K562 (cell line): ENCODE results near the gene TSC1. TPM values are rescaled to one million over a fixed set of nuclear protein-coding genes. Genes with fewer than 3 reads are reported as not detected.
A peak's percentile ranks its signal among the peaks of the same experiment; 100 is the strongest.

ENCODE experiments used
- CBFB ChIP-seq: sonication (generic); formaldehyde crosslinking; IDR thresholded peaks from 2 replicates; pipeline ENCODE4 v1.4.0; 2020; ENCODE audit warnings: mild to moderate bottlenecking, missing genetic modification reagents
- FOXK1 ChIP-seq: sonication (generic); formaldehyde crosslinking; IDR thresholded peaks from 2 replicates; pipeline ENCODE4 v1.8.0; 2022; ENCODE audit warnings: missing genetic modification reagents, mild to moderate bottlenecking, borderline replicate concordance
- JUN ChIP-seq, 2 experiments: sonication (generic) in 1 of 2; formaldehyde crosslinking in 1 of 2; IDR thresholded peaks; 2 replicates each; pipeline versions ENCODE4 v1.6.1 to v1.8.0; 2012 to 2022; ENCODE audit warnings: borderline replicate concordance in 2 of 2, mild to moderate bottlenecking in 2 of 2, improper control_type of control experiment in 1 of 2, low read depth in 1 of 2, low read length in 1 of 2, missing genetic modification reagents in 1 of 2
- PTRF ChIP-seq: fragments of 450-650 bp; IDR thresholded peaks from 2 replicates; pipeline ENCODE4 v1.6.1; 2016; ENCODE audit warnings: mild to moderate bottlenecking, missing genetic modification characterization, missing compliant biosample characterization
- SMARCA4 ChIP-seq: fragments of 450-650 bp; IDR thresholded peaks from 2 replicates; pipeline ENCODE4 v1.6.1; 2016
- THRAP3 ChIP-seq: fragments of 450-650 bp; IDR thresholded peaks from 2 replicates; pipeline ENCODE4 v1.6.1; 2016; ENCODE audit warnings: mild to moderate bottlenecking, inconsistent platforms, borderline replicate concordance
- XRCC3 ChIP-seq: fragments of 450-650 bp; IDR thresholded peaks from 2 replicates; pipeline ENCODE4 v1.6.1; 2017; ENCODE audit warnings: mild to moderate bottlenecking, moderate library complexity
- ZBTB1 ChIP-seq: sonication (generic); formaldehyde crosslinking; IDR thresholded peaks from 2 replicates; pipeline ENCODE4 v1.8.1; 2023; ENCODE audit warnings: missing genetic modification reagents, low read depth, mild to moderate bottlenecking, borderline replicate concordance
- ZEB2 ChIP-seq: fragments of 450-650 bp; IDR thresholded peaks from 2 replicates; pipeline ENCODE4 v1.6.1; 2016
- ZNF354B ChIP-seq: fragments of 250-450 bp; sonication (Bioruptor Pico); IDR thresholded peaks from 2 replicates; pipeline ENCODE4 v1.4.0; 2020
- ZNF551 ChIP-seq: fragments of 250-450 bp; sonication (Bioruptor Pico); IDR thresholded peaks from 2 replicates; pipeline ENCODE4 v1.5.0; 2021; ENCODE audit warnings: mild to moderate bottlenecking, moderate library complexity
- ZNF77 ChIP-seq: fragments of 250-450 bp; sonication (Bioruptor Pico); IDR thresholded peaks from 2 replicates; pipeline ENCODE4 v1.5.0; 2020
- polyA plus RNA-seq, 8 experiments: library from polyadenylated mRNA; depleted of rRNA in 4 of 8; stranded (reverse) in 5 of 8; unstranded in 3 of 8; fragments of >200 nt; fragmentation: Nextera tagmentation in 2 of 8; fragmentation: Illumina TruSeq in 1 of 8; extraction: Ambion mirVana in 2 of 8; extraction: Trizol in 1 of 8; gene quantifications; 2 replicates each; pipeline versions ENCODE4 v1.2.1 to v1.2.3, GENCODE V29; 2011 to 2014; ENCODE audit warnings: inconsistent platforms in 1 of 8, missing spikeins in 1 of 8
- total RNA-seq, 7 experiments: library from RNA; depleted of rRNA in 6 of 7; stranded (reverse); fragments of >200 nt in 6 of 7; fragmentation: Illumina TruSeq in 2 of 7; extraction: Trizol in 2 of 7; gene quantifications; 2 replicates each; pipeline versions ENCODE4 v1.2.1 to v1.2.3, GENCODE V29; 2011 to 2021; ENCODE audit warnings: low replicate concordance in 1 of 7
- TF ChIP-seq, protein P1 (sequence below): fragments of 250-450 bp; sonication (Bioruptor Pico); IDR thresholded peaks from 2 replicates; pipeline ENCODE4 v1.8.0; 2022; ENCODE audit warnings: inconsistent platforms
- TF ChIP-seq, protein P2 (sequence below): fragments of 250-450 bp; sonication (Bioruptor Pico); IDR thresholded peaks from 2 replicates; pipeline ENCODE4 v1.5.0; 2021; ENCODE audit warnings: mild to moderate bottlenecking, borderline replicate concordance
- TF ChIP-seq, protein P3 (sequence below): fragments of 450-650 bp; IDR thresholded peaks from 2 replicates; pipeline ENCODE4 v1.7.1; 2018; ENCODE audit warnings: mild to moderate bottlenecking, low read depth; ENCODE audit not compliant: partially characterized antibody
- TF ChIP-seq, protein P4 (sequence below): fragments of 250-450 bp; sonication (Bioruptor Pico); IDR thresholded peaks from 2 replicates; pipeline ENCODE4 v1.8.0; 2021; ENCODE audit warnings: mild to moderate bottlenecking, moderate library complexity
- TF ChIP-seq, protein P5 (sequence below): sonication (generic); formaldehyde crosslinking; IDR thresholded peaks from 2 replicates; pipeline ENCODE4 v1.8.1; 2023; ENCODE audit warnings: mild to moderate bottlenecking, missing genetic modification reagents

Gene TSC1
- total and polyA plus RNA-seq, 9 of the 15 experiments (the other 6 are each of a cell fraction or from before 2014, with no cell fraction given) = 6.9 to 37.6 (median 18.6) TPM

DNA sequence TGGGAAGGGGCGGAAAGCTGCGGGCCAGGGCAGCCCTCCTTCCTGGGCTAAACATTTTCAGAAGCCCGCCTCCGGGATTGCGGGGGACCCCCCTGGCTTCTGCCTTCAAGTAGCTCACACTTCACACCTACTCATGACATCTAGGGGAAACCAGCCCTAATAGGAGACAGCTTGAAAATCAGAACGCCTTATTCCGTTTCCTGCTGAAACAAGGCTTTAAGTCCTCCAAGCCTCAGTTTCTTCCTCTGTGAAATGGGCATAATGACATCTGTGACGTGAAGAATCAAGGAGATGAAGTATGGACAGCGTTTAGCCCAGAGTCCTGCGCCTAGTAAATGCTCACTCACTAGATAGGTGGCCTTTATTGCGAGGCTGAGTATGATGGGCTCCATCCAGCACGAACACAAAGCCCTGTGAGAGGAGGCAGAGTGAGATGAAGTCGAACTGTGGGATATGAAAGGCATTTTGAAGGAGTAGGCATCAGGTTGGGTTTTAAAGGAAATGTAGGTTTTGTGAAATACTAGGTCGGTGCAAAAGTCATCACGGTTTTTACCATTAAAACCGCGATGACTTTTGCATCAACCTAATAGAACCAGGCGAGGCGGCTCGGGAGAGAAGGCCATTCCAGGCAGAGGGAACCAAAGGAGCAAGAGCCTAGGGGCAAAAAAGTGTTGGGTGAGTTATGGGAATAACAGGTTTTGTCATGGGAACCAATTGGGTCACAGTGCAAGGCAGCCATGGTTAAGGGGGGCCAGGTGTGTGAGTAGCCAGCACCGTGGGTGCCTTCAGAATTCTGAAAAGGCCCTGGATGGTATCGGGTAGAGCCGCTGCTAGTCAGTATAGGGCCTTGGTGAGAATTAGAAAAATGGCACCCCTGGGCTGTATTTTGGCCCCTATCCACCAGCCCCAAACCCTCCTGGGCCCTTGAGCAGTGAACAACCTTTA, 1.0 kb upstream of the TSC1 start (continued):
- TF ChIP-seq ZNF354B (CRISPR knock-in tag) (no peak), CBFB (no peak), PTRF (tag) (no peak), FOXK1 (no peak), ZNF77 (CRISPR knock-in tag) (no peak), ZEB2 (no peak), XRCC3 (no peak), THRAP3 (0 out of 2 replicates have a peak, but pooled peaks have one; percentile 36), ZNF551 (CRISPR knock-in tag) (no peak), SMARCA4 (0 out of 2 replicates have a peak, but pooled peaks have one; percentile 14), ZBTB1 (CRISPR knock-in tag) (no peak), JUN (IDR thresholded peaks at IDR 0.05; ENCODE audit: borderline replicate concordance, low read depth, low read length) (no peak), JUN (CRISPR knock-in tag; IDR thresholded peaks at IDR 0.05; ENCODE audit: borderline replicate concordance) (no peak)
- TF ChIP-seq, protein P1, sequence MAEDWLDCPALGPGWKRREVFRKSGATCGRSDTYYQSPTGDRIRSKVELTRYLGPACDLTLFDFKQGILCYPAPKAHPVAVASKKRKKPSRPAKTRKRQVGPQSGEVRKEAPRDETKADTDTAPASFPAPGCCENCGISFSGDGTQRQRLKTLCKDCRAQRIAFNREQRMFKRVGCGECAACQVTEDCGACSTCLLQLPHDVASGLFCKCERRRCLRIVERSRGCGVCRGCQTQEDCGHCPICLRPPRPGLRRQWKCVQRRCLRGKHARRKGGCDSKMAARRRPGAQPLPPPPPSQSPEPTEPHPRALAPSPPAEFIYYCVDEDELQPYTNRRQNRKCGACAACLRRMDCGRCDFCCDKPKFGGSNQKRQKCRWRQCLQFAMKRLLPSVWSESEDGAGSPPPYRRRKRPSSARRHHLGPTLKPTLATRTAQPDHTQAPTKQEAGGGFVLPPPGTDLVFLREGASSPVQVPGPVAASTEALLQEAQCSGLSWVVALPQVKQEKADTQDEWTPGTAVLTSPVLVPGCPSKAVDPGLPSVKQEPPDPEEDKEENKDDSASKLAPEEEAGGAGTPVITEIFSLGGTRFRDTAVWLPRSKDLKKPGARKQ (CRISPR knock-in tag) = 0 out of 2 replicates have a peak, but pooled peaks have one; percentile 53
- TF ChIP-seq, protein P2, sequence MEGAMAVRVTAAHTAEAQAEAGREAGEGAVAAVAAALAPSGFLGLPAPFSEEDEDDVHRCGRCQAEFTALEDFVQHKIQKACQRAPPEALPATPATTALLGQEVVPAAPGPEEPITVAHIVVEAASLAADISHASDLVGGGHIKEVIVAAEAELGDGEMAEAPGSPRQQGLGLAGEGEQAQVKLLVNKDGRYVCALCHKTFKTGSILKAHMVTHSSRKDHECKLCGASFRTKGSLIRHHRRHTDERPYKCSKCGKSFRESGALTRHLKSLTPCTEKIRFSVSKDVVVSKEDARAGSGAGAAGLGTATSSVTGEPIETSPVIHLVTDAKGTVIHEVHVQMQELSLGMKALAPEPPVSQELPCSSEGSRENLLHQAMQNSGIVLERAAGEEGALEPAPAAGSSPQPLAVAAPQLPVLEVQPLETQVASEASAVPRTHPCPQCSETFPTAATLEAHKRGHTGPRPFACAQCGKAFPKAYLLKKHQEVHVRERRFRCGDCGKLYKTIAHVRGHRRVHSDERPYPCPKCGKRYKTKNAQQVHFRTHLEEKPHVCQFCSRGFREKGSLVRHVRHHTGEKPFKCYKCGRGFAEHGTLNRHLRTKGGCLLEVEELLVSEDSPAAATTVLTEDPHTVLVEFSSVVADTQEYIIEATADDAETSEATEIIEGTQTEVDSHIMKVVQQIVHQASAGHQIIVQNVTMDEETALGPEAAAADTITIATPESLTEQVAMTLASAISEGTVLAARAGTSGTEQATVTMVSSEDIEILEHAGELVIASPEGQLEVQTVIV (CRISPR knock-in tag) = no peak
- TF ChIP-seq, protein P3, sequence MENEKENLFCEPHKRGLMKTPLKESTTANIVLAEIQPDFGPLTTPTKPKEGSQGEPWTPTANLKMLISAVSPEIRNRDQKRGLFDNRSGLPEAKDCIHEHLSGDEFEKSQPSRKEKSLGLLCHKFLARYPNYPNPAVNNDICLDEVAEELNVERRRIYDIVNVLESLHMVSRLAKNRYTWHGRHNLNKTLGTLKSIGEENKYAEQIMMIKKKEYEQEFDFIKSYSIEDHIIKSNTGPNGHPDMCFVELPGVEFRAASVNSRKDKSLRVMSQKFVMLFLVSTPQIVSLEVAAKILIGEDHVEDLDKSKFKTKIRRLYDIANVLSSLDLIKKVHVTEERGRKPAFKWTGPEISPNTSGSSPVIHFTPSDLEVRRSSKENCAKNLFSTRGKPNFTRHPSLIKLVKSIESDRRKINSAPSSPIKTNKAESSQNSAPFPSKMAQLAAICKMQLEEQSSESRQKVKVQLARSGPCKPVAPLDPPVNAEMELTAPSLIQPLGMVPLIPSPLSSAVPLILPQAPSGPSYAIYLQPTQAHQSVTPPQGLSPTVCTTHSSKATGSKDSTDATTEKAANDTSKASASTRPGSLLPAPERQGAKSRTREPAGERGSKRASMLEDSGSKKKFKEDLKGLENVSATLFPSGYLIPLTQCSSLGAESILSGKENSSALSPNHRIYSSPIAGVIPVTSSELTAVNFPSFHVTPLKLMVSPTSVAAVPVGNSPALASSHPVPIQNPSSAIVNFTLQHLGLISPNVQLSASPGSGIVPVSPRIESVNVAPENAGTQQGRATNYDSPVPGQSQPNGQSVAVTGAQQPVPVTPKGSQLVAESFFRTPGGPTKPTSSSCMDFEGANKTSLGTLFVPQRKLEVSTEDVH = no peak
- TF ChIP-seq, protein P4, sequence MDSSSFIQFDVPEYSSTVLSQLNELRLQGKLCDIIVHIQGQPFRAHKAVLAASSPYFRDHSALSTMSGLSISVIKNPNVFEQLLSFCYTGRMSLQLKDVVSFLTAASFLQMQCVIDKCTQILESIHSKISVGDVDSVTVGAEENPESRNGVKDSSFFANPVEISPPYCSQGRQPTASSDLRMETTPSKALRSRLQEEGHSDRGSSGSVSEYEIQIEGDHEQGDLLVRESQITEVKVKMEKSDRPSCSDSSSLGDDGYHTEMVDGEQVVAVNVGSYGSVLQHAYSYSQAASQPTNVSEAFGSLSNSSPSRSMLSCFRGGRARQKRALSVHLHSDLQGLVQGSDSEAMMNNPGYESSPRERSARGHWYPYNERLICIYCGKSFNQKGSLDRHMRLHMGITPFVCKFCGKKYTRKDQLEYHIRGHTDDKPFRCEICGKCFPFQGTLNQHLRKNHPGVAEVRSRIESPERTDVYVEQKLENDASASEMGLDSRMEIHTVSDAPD (CRISPR knock-in tag) = no peak
- TF ChIP-seq, protein P5, sequence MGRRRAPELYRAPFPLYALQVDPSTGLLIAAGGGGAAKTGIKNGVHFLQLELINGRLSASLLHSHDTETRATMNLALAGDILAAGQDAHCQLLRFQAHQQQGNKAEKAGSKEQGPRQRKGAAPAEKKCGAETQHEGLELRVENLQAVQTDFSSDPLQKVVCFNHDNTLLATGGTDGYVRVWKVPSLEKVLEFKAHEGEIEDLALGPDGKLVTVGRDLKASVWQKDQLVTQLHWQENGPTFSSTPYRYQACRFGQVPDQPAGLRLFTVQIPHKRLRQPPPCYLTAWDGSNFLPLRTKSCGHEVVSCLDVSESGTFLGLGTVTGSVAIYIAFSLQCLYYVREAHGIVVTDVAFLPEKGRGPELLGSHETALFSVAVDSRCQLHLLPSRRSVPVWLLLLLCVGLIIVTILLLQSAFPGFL (CRISPR knock-in tag) = no peak
